K562 (cell line): Measurements from ENCODE around the gene ZMAT2. TPM values are rescaled to one million over a fixed set of nuclear protein-coding genes. Genes with fewer than 3 reads are reported as not detected.

Experiments used
- CBX5 ChIP-seq: IDR thresholded peaks from 2 replicates; pipeline ENCODE4 v1.6.1; 2014; ENCODE audit warnings: low read depth, borderline replicate concordance
- ETV6 ChIP-seq, 3 experiments: fragments of 150-350 bp in 1 of 3; sonication (generic) in 1 of 3; formaldehyde crosslinking in 1 of 3; IDR thresholded peaks; 2 replicates each; pipeline versions ENCODE4 v1.6.1 to v1.8.0; 2014 to 2022; ENCODE audit warnings: borderline replicate concordance in 2 of 3, low read depth in 2 of 3, antibody characterized with exemption in 1 of 3, low read length in 1 of 3, mild to moderate bottlenecking in 1 of 3, missing genetic modification reagents in 1 of 3
- FOXJ3 ChIP-seq: sonication (generic); formaldehyde crosslinking; IDR thresholded peaks from 2 replicates; pipeline ENCODE4 v1.4.0; 2020; ENCODE audit warnings: mild to moderate bottlenecking, missing genetic modification reagents
- HMBOX1 ChIP-seq: sonication (generic); IDR thresholded peaks from 2 replicates; pipeline ENCODE4 v1.6.1; 2016
- JUND ChIP-seq, 2 experiments: IDR thresholded peaks; 2 replicates in 1 of 2; 3 replicates in 1 of 2; pipeline ENCODE4 v1.6.1; 2011; ENCODE audit warnings: borderline replicate concordance in 2 of 2, low read depth in 2 of 2, low read length in 2 of 2, improper control_type of control experiment in 1 of 2, missing biosample characterization in 1 of 2, missing genetic modification characterization in 1 of 2, missing genetic modification reagents in 1 of 2
- KDM4B ChIP-seq, 2 experiments: fragments of 450-650 bp in 1 of 2; sonication (generic) in 1 of 2; IDR thresholded peaks; 2 replicates each; pipeline ENCODE4 v1.6.1; 2016 to 2017; ENCODE audit warnings: borderline replicate concordance in 2 of 2, antibody characterized with exemption in 1 of 2, low read depth in 1 of 2, mild to moderate bottlenecking in 1 of 2
- MAZ ChIP-seq, 2 experiments: fragments of 450-650 bp in 1 of 2; sonication (generic) in 1 of 2; formaldehyde crosslinking; IDR thresholded peaks in 1 of 2; conservative IDR thresholded peaks in 1 of 2; 2 replicates each; pipeline versions ENCODE4 v1.4.0 to v1.5.0; 2020; ENCODE audit warnings: mild to moderate bottlenecking in 1 of 2, missing genetic modification reagents in 1 of 2
- NFRKB ChIP-seq: fragments of 450-650 bp; IDR thresholded peaks from 2 replicates; pipeline ENCODE4 v1.6.1; 2016; ENCODE audit warnings: low read depth
- POLR2A ChIP-seq: fragments of 450-650 bp; conservative IDR thresholded peaks from 2 replicates; pipeline ENCODE4 v1.6.1; 2016
- SIN3B ChIP-seq: fragments of 450-650 bp; IDR thresholded peaks from 2 replicates; pipeline ENCODE4 v1.6.1; 2017; ENCODE audit warnings: low read depth, mild to moderate bottlenecking, moderate library complexity
- SNAPC5 ChIP-seq: fragments of 250-450 bp; sonication (Bioruptor Pico); IDR thresholded peaks from 2 replicates; pipeline ENCODE4 v1.8.0; 2021; ENCODE audit warnings: moderate library complexity, mild to moderate bottlenecking, inconsistent platforms
- SRF ChIP-seq, 2 experiments: fragments of 250-450, 450-650 bp in 1 of 2; sonication (Bioruptor Pico) in 1 of 2; sonication (generic) in 1 of 2; formaldehyde crosslinking; IDR thresholded peaks; 2 replicates each; pipeline versions ENCODE4 v1.5.0 to v1.5.1; 2020 to 2022; ENCODE audit warnings: mild to moderate bottlenecking in 1 of 2, missing genetic modification reagents in 1 of 2
- STAT5A ChIP-seq: IDR thresholded peaks from 2 replicates; pipeline ENCODE4 v1.6.1; 2012; ENCODE audit warnings: low read length, inconsistent platforms, borderline replicate concordance
- TAF9B ChIP-seq: fragments of 450-650 bp; IDR thresholded peaks from 2 replicates; pipeline ENCODE4 v1.6.1; 2018; ENCODE audit warnings: mild to moderate bottlenecking; ENCODE audit not compliant: partially characterized antibody
- TBL1XR1 ChIP-seq, 2 experiments: IDR thresholded peaks; 2 replicates each; pipeline ENCODE4 v1.6.1; 2012; ENCODE audit warnings: improper control_type of control experiment in 2 of 2, low read length in 2 of 2, mild to moderate bottlenecking in 1 of 2
- TEAD4 ChIP-seq, 2 experiments: sonication (generic) in 1 of 2; formaldehyde crosslinking in 1 of 2; IDR thresholded peaks; 2 replicates each; pipeline versions ENCODE4 v1.6.1 to v1.8.0; 2012 to 2022; ENCODE audit warnings: borderline replicate concordance in 1 of 2, inconsistent platforms in 1 of 2, low read length in 1 of 2, mild to moderate bottlenecking in 1 of 2, missing genetic modification reagents in 1 of 2
- ZNF121 ChIP-seq: sonication (generic); formaldehyde crosslinking; conservative IDR thresholded peaks from 2 replicates; pipeline ENCODE4 v1.8.0; 2022; ENCODE audit warnings: missing genetic modification reagents
- ZNF644 ChIP-seq: fragments of 200-800 bp; sonication (Bioruptor generic); IDR thresholded peaks from 2 replicates; pipeline ENCODE4 v1.6.1; 2016; ENCODE audit warnings: low read depth, missing genetic modification characterization, missing compliant biosample characterization
- polyA plus RNA-seq, 8 experiments: library from polyadenylated mRNA; depleted of rRNA in 4 of 8; stranded (reverse) in 5 of 8; unstranded in 3 of 8; fragments of >200 nt; fragmentation: Nextera tagmentation in 2 of 8; fragmentation: Illumina TruSeq in 1 of 8; extraction: Ambion mirVana in 2 of 8; extraction: Trizol in 1 of 8; gene quantifications; 2 replicates each; pipeline versions ENCODE4 v1.2.1 to v1.2.3, GENCODE V29; 2011 to 2014; ENCODE audit warnings: inconsistent platforms in 1 of 8, missing spikeins in 1 of 8
- total RNA-seq, 7 experiments: library from RNA; depleted of rRNA in 6 of 7; stranded (reverse); fragments of >200 nt in 6 of 7; fragmentation: Illumina TruSeq in 2 of 7; extraction: Trizol in 2 of 7; gene quantifications; 2 replicates each; pipeline versions ENCODE4 v1.2.1 to v1.2.3, GENCODE V29; 2011 to 2021; ENCODE audit warnings: low replicate concordance in 1 of 7
- TF ChIP-seq, protein P1 (sequence below): fragments of 450-650 bp; IDR thresholded peaks from 2 replicates; pipeline ENCODE4 v1.6.1; 2016; ENCODE audit warnings: missing biosample characterization, missing genetic modification characterization
- TF ChIP-seq, protein P2 (sequence below): fragments of 450-650 bp; formaldehyde crosslinking; IDR thresholded peaks from 2 replicates; pipeline ENCODE4 v1.4.0; 2020; ENCODE audit warnings: mild to moderate bottlenecking, moderate library complexity

The ZMAT2 gene
- total and polyA plus RNA-seq, 9 of the 15 experiments (the other 6 are each of a cell fraction or from before 2014, with no cell fraction given): 44.2 to 101 (median 69.2) TPM

DNA sequence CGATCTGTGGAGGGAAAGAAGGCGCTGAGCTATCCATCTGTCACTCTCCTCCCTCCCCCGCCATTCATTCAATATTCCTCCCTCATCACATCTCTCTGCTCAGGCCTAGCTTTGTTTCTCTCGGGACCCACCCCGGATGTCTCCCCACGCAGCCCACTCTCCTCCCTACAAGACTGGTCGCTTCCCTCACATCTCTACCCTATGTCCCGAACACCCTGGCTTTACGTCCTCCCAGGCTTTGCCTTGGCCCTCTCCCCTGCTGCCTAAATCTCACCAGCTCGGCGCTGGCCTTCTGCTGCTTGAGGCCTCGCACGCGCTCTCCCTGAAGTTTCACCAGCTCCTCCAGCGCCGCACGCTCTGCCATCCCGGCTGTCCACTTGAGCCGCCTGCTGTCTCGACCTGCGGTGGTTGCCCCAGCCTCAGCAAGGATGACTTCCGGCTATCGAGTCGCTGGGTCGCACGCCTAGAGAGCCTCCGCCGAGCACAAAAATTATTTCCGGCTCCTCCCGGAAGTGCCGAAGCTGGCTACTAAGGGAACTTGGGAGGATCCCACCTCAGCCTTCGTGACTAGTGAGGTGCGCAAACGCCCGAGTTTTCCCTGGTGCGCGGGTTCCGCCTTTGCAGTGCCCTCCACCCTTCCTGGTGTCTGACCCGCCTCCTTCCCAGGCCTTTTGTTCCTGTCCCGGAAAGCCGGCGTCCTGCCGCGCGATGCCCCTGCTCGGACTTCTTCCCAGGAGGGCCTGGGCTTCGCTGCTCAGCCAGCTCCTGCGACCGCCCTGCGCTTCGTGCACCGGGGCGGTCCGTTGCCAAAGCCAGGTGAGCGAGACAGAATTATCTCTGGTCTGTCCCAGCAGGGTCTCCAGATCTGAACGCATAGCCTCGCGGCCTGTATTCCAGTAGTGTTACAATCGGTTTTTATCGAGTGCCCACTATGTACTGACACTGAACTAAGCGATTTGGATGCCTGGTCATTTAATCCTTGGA lies 9.0 kb upstream of the ZMAT2 start, which contains the start of the genes HARS1 and HARS2 (continued):
- TF ChIP-seq MAZ (CRISPR knock-in tag; conservative IDR thresholded peaks at IDR 0.05 in 1 of 2, IDR thresholded peaks at IDR 0.05 in 1 of 2) (peak; percentile 65 to 68; a peak in 3 of 4 replicates), ETV6 (IDR thresholded peaks at IDR 0.05; ENCODE audit: borderline replicate concordance in 1 of 2, low read depth in 2 of 2, low read length in 1 of 2) (peak; percentile 61 to 90; a peak in 3 of 4 replicates), ETV6 (CRISPR knock-in tag; IDR thresholded peaks at IDR 0.05; ENCODE audit: borderline replicate concordance) (no peak), HMBOX1 (peak; percentile 61; the same call in 1 of the 2 replicates), SIN3B (peak; percentile 78), TEAD4 (IDR thresholded peaks at IDR 0.05; ENCODE audit: low read length) (no peak), TEAD4 (CRISPR knock-in tag; IDR thresholded peaks at IDR 0.05; ENCODE audit: borderline replicate concordance) (no peak; the same call in 1 of the 2 replicates), TBL1XR1 (IDR thresholded peaks at IDR 0.05; ENCODE audit: low read length in 2 of 2) (peak; percentile 44 to 60; a peak in 2 of 4 replicates), POLR2A (peak; percentile 98), STAT5A (no peak), JUND (IDR thresholded peaks at IDR 0.05; ENCODE audit: borderline replicate concordance, low read depth, low read length) (peak; percentile 56), JUND (tag; IDR thresholded peaks at IDR 0.05; ENCODE audit: borderline replicate concordance, low read depth, low read length) (no peak; the same call in 2 of the 3 replicates), SNAPC5 (CRISPR knock-in tag) (no peak), NFRKB (peak; percentile 80), SRF (CRISPR knock-in tag; IDR thresholded peaks at IDR 0.05) (peak in 1 of 2 experiments; percentile 61; a peak in 1 of 4 replicates), TAF9B (peak; percentile 93), KDM4B (IDR thresholded peaks at IDR 0.05; ENCODE audit: borderline replicate concordance in 2 of 2, low read depth in 1 of 2) (peak in 1 of 2 experiments; percentile 74; a peak in 2 of 4 replicates), ZNF644 (no peak), FOXJ3 (CRISPR knock-in tag) (no peak), CBX5 (no peak; the same call in 1 of the 2 replicates), ZNF121 (CRISPR knock-in tag) (no peak)
- TF ChIP-seq, protein P1, sequence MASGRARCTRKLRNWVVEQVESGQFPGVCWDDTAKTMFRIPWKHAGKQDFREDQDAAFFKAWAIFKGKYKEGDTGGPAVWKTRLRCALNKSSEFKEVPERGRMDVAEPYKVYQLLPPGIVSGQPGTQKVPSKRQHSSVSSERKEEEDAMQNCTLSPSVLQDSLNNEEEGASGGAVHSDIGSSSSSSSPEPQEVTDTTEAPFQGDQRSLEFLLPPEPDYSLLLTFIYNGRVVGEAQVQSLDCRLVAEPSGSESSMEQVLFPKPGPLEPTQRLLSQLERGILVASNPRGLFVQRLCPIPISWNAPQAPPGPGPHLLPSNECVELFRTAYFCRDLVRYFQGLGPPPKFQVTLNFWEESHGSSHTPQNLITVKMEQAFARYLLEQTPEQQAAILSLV (tag): no peak
- TF ChIP-seq, protein P2, sequence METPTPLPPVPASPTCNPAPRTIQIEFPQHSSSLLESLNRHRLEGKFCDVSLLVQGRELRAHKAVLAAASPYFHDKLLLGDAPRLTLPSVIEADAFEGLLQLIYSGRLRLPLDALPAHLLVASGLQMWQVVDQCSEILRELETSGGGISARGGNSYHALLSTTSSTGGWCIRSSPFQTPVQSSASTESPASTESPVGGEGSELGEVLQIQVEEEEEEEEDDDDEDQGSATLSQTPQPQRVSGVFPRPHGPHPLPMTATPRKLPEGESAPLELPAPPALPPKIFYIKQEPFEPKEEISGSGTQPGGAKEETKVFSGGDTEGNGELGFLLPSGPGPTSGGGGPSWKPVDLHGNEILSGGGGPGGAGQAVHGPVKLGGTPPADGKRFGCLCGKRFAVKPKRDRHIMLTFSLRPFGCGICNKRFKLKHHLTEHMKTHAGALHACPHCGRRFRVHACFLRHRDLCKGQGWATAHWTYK (CRISPR knock-in tag): no peak
